Measurements from ENCODE around the gene SLIT3. TPM values are rescaled to one million over a fixed set of nuclear protein-coding genes. Genes with fewer than 3 reads are reported as not detected.

Gene SLIT3
- total RNA-seq, 4 donors from 2014 or later, result 28.4 to 77.2 (median 63.8) TPM

DNA sequence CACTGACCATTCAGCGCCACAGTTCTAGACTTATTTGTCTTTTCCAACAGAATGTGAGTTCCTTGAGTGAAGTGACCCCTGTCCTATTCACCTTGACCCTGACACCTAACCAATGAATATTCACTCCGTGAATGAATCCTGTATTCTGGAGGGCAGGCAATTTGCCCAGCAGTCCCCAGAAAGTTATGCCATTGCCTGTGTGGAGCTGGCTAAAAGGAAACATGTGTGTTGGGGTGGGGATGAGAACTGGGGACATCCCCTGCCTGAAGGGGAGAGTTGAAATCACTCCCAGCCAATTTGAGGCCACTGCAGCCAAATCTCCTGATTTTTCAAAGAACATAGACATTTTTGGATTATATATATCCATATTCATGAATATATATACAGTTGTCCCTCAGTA lies 199.0 kb downstream of the SLIT3 start:
- H3K4me1 ChIP-seq, result peaks cover 40 to 45% of the 10 kb centered on the region in 2 donors
- H3K9me3 ChIP-seq, result no peaks in the 10 kb centered on the region
- H3K36me3 ChIP-seq, result no peaks in the 10 kb centered on the region
- no peak overlapping the region for H3K27ac ChIP-seq
- intact Hi-C loops (cut with DNase I), result no loop called here
- TF ChIP-seq POLR2A (IDR thresholded peaks at IDR 0.05) (no peak), CTCF (IDR thresholded peaks at IDR 0.05) (no peak)
- WGBS, 2 donors, result 80 to 88% methylated on average over 2 of the region's 2 CpGs
- no peak for DNase-seq
- H3K4me3 ChIP-seq (replicated peaks in 1 of 3), result no peak overlapping the region
- H3K27me3 ChIP-seq, result no peaks in the 10 kb centered on the region

GRCh38 chr5:169100735-169101075 lies 200.2 kb downstream of the SLIT3 start:
- TF ChIP-seq POLR2A (IDR thresholded peaks at IDR 0.05) (no peak), CTCF (IDR thresholded peaks at IDR 0.05) (no peak)
- peak overlapping the region; percentile 71 to 95 (median 76) for H3K27ac ChIP-seq
- no peaks in the 10 kb centered on the region for H3K36me3 ChIP-seq
- peaks cover 44 to 52% of the 10 kb centered on the region in 2 donors for H3K4me1 ChIP-seq
- no peaks in the 10 kb centered on the region for H3K27me3 ChIP-seq
- no peak overlapping the region for H3K4me3 ChIP-seq (replicated peaks in 1 of 3)
- intact Hi-C loops (cut with DNase I), result no loop called here
- DNase-seq, result peak; percentile 24 to 32
- WGBS, 2 donors, result 59 to 74% methylated on average over 2 of the region's 2 CpGs
- no peaks in the 10 kb centered on the region for H3K9me3 ChIP-seq

- intact Hi-C loops (cut with DNase I), result no loop called here
- no peaks in the 10 kb centered on the region for H3K27me3 ChIP-seq
- DNase-seq, result peak; percentile 77 to 79
- peak overlapping the region; percentile 71 to 95 (median 76) for H3K27ac ChIP-seq
- H3K36me3 ChIP-seq, result no peaks in the 10 kb centered on the region
- no peak overlapping the region for H3K4me3 ChIP-seq (replicated peaks in 1 of 3)
- peaks cover 44 to 52% of the 10 kb centered on the region in 2 donors for H3K4me1 ChIP-seq
- no peak for TF ChIP-seq POLR2A (IDR thresholded peaks at IDR 0.05)
- TF ChIP-seq CTCF (IDR thresholded peaks at IDR 0.05), result no peak
- H3K9me3 ChIP-seq, result no peaks in the 10 kb centered on the region
- WGBS, 2 donors, result 55 to 56% methylated on average over 10 of the region's 10 CpGs
Measured at GRCh38 chr5:169099801-169100734, 200.9 kb downstream of the SLIT3 start.

DNA sequence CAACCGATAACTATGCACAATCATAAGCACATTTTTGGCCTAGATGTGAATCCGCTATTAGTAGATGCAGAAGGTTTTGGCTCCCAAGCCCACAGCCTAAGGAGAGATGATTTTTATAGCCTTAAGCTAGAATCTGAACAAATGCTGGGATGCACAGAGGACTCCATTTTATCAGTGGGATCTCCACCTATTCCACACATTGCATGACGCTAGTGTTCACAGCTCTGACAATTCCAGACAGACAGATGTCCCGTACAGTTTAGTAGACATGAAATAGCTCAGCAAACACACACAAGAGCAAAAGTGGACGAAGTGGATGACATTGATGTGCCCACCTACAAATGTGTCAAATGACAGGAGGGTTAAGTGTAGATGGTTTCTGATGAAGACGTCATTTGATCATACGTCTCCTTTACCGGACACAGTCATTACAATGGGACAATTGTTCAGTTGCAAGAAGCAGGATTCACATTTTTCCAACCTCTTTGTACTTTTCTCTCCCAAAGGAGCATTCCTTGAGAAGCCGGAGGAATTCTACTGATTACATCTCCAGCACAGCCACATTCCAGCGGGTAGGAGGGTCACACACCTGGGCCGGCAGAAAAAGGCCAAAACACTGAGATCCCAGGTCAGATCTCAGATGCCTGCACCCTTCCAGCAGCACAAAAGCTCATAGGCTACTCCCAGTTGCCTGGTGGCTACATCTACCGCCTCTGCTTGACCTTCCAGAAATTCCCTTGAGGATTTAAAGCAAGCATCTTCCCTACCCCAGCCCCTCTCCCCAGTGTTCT lies 202.4 kb downstream of the SLIT3 start:
- TF ChIP-seq CTCF (IDR thresholded peaks at IDR 0.05), result no peak
- no peak for TF ChIP-seq POLR2A (IDR thresholded peaks at IDR 0.05)
- H3K4me1 ChIP-seq, result peaks cover 44 to 52% of the 10 kb centered on the region in 2 donors
- H3K9me3 ChIP-seq, result no peaks in the 10 kb centered on the region
- no peak for DNase-seq
- no peaks in the 10 kb centered on the region for H3K36me3 ChIP-seq
- intact Hi-C loops (cut with DNase I), result no loop called here
- WGBS, 2 donors, result 88 to 89% methylated on average over 12 of the region's 12 CpGs
- no peaks in the 10 kb centered on the region for H3K27me3 ChIP-seq
- no peak overlapping the region for H3K4me3 ChIP-seq (replicated peaks in 1 of 3)
- peak overlapping the region; percentile 71 to 95 (median 76) for H3K27ac ChIP-seq
